GM12878 (cell line): ENCODE results near the gene ZNF396. TPM values are rescaled to one million over a fixed set of nuclear protein-coding genes. Genes with fewer than 3 reads are reported as not detected.

ENCODE experiments used
- ATAC-seq: fragments of 200-7000 bp; cut with Tn5 transposase; 3 replicates; pipeline ENCODE4 v1.9.1; 2020; ENCODE audit warnings: mild to moderate bottlenecking, moderate library complexity
- BruUV-seq: library from RNA; stranded (reverse); fragments of 400-500 nt; replicated peaks from 2 replicates; lab custom pipeline; 2021; lab: Mats Ljungman, UMichigan
- CTCF ChIA-PET: fragments of 300-600 bp; sonication (Branson Sonifier 250); formaldehyde crosslinking; extraction: SDS; loops from one replicate; lab custom pipeline; 2021; ENCODE audit warnings: inconsistent platforms; lab: Yijun Ruan, JAX
- POLR2A ChIA-PET: fragments of 350-600 bp; formaldehyde crosslinking; extraction: SDS; loops from one replicate; lab custom pipeline; 2021; ENCODE audit warnings: inconsistent platforms; lab: Charles Lee
- RAD21 ChIA-PET: fragments of 300-600 bp; sonication (Branson Sonifier 250); formaldehyde crosslinking; loops from one replicate; lab custom pipeline; 2023; ENCODE audit warnings: antibody characterized with exemption; ENCODE audit not compliant: unreplicated experiment; lab: Charles Lee
- SMC1A ChIA-PET: fragments of 300-600 bp; sonication (Branson Sonifier 250); formaldehyde crosslinking; loops from one replicate; lab custom pipeline; 2023; ENCODE audit not compliant: unreplicated experiment, uncharacterized antibody; lab: Charles Lee
- DNase-seq: peaks from one replicate; pipeline ENCODE4 v3.0.0-alpha.2; 2011; ENCODE audit warnings: low read depth, low spot score
- FAIRE-seq: peaks from 3 replicates; lab custom pipeline; 2011; peaks lifted over from hg19 to GRCh38; lab: Jason Lieb, UNC
- H2AFZ ChIP-seq: 2 replicates; pipeline ENCODE4 v1.6.0; 2011; ENCODE audit warnings: low read depth, low read length, control low read depth; ENCODE audit not compliant: control insufficient read depth
- H3K27ac ChIP-seq: 2 replicates; pipeline ENCODE4 v1.5.1; 2011; ENCODE audit warnings: control low read depth; ENCODE audit not compliant: control insufficient read depth, insufficient read depth
- H3K27me3 ChIP-seq, 2 experiments: replicated peaks in 1 of 2; 2 replicates each; pipeline versions ENCODE4 v1.6.0 to v1.6.1; 2011; ENCODE audit warnings: low read length in 1 of 2; ENCODE audit not compliant: control insufficient read depth in 2 of 2, insufficient read depth in 2 of 2
- H3K36me3 ChIP-seq, 2 experiments: 2 replicates each; pipeline ENCODE4 v1.5.1; 2011; ENCODE audit warnings: low read length in 1 of 2; ENCODE audit not compliant: control insufficient read depth in 2 of 2, insufficient read depth in 2 of 2
- H3K4me1 ChIP-seq: 2 replicates; pipeline ENCODE4 v1.6.1; 2011; ENCODE audit warnings: mild to moderate bottlenecking, low read length, moderate library complexity, mixed read lengths; ENCODE audit not compliant: control insufficient read depth, insufficient read depth
- H3K4me2 ChIP-seq: 2 replicates; pipeline ENCODE4 v1.6.0; 2011; ENCODE audit warnings: control low read depth; ENCODE audit not compliant: control insufficient read depth, insufficient read depth
- H3K4me3 ChIP-seq: fragments of 200-600 bp; sonication (generic); 2 replicates; pipeline ENCODE4 v1.5.1; 2016
- H3K79me2 ChIP-seq: 2 replicates; pipeline ENCODE4 v1.6.0; 2011; ENCODE audit warnings: low read length; ENCODE audit not compliant: control insufficient read depth, insufficient read depth
- H3K9ac ChIP-seq: 2 replicates; pipeline ENCODE4 v1.8.0; 2011; ENCODE audit warnings: low read length, control low read depth, mixed read lengths; ENCODE audit not compliant: control insufficient read depth, insufficient read depth
- H3K9me3 ChIP-seq: replicated peaks from 3 replicates; pipeline ENCODE4 v1.5.1; 2011; ENCODE audit warnings: mild to moderate bottlenecking, low read length; ENCODE audit not compliant: control insufficient read depth, insufficient read depth
- H4K20me1 ChIP-seq: 2 replicates; pipeline ENCODE4 v1.6.0; 2011; ENCODE audit not compliant: control insufficient read depth, insufficient read depth
- ATF2 ChIP-seq: IDR thresholded peaks from 2 replicates; pipeline ENCODE4 v1.6.1; 2012; ENCODE audit warnings: low read length, inconsistent platforms
- MEF2A ChIP-seq: IDR thresholded peaks from 2 replicates; pipeline ENCODE4 v1.6.1; 2011; ENCODE audit warnings: low read depth, mild to moderate bottlenecking, low read length, moderate library complexity; ENCODE audit not compliant: insufficient read depth
- NRF1 ChIP-seq: conservative IDR thresholded peaks from 2 replicates; pipeline ENCODE4 v1.6.1; 2011; ENCODE audit warnings: mild to moderate bottlenecking, low read depth, low read length, improper control_type of control experiment
- PKNOX1 ChIP-seq: fragments of 450-650 bp; IDR thresholded peaks from 2 replicates; pipeline ENCODE4 v1.6.1; 2016; ENCODE audit warnings: mild to moderate bottlenecking
- RCOR1 ChIP-seq: conservative IDR thresholded peaks from 2 replicates; pipeline ENCODE4 v1.6.1; 2012; ENCODE audit warnings: low read depth, low read length, improper control_type of control experiment
- ZBTB33 ChIP-seq: fragments of 450-650 bp; IDR thresholded peaks from 2 replicates; pipeline ENCODE4 v1.6.1; 2017; ENCODE audit warnings: mild to moderate bottlenecking
- ZBTB4 ChIP-seq: fragments of 450-650 bp; formaldehyde crosslinking; IDR thresholded peaks from 2 replicates; pipeline ENCODE4 v1.4.0; 2022; ENCODE audit warnings: mild to moderate bottlenecking, moderate library complexity
- WGBS: methylation state at CpG from one replicate; pipeline ENCODE4 v1.1.6; 2016; ENCODE audit warnings: low lambda C conversion rate; ENCODE audit not compliant: insufficient replicate concordance, insufficient coverage; ENCODE audit errors: missing lambda C conversion rate; 5-methylcytosine and 5-hydroxymethylcytosine counted together
- in situ Hi-C: fragments of 300-500 bp; cut with MboI; formaldehyde crosslinking; loops from 9 replicates; pipeline ENCODE4 v1.14.3; 2018; ENCODE audit warnings: mixed read lengths
- intact Hi-C: fragments of 100-400 bp; cut with micrococcal nuclease; formaldehyde crosslinking; loops from one replicate; pipeline ENCODE4 v1.14.2; 2022; ENCODE audit not compliant: unreplicated experiment
- polyA plus RNA-seq, 11 experiments: library from polyadenylated mRNA; depleted of rRNA in 4 of 11; unstranded in 6 of 11; stranded (reverse) in 5 of 11; fragments of >200 nt; fragmentation: Nextera tagmentation in 4 of 11; fragmentation: Illumina TruSeq in 1 of 11; extraction: Ambion mirVana in 4 of 11; extraction: Trizol in 1 of 11; gene quantifications; 1 replicate in 1 of 11; 2 replicates in 10 of 11; pipeline versions ENCODE4 v1.2.1 to v1.2.3, GENCODE V29; 2011 to 2016; ENCODE audit warnings: inconsistent platforms in 2 of 11, missing spikeins in 2 of 11, low read depth in 1 of 11
- total RNA-seq, 4 experiments: library from RNA; depleted of rRNA in 3 of 4; stranded (reverse); fragments of >200 nt in 3 of 4; fragmentation: Illumina TruSeq in 1 of 4; extraction: Trizol in 1 of 4; gene quantifications; 2 replicates each; pipeline versions ENCODE4 v1.2.1 to v1.2.3, GENCODE V29; 2013 to 2021

The ZNF396 gene
- total and polyA plus RNA-seq, 10 of the 15 experiments (the other 5 are each of a cell fraction or from before 2014, with no cell fraction given), result 0.14 to 0.79 (median 0.47) TPM

- Histone ChIP-seq H2AFZ (no peak overlapping the region), H3K79me2 (no peaks in the 10 kb centered on the region), H3K36me3 (no peaks in the 10 kb centered on the region), H4K20me1 (no peaks in the 10 kb centered on the region), H3K4me3 (no peak overlapping the region), H3K27me3 (no peaks in the 10 kb centered on the region), H3K9ac (no peak overlapping the region), H3K27ac (no peak overlapping the region), H3K9me3 (no peaks in the 10 kb centered on the region), H3K4me1 (no peaks in the 10 kb centered on the region), H3K4me2 (no peak overlapping the region)
- DNase-seq (no peak), FAIRE-seq (no peak), ATAC-seq (no peak)
- ChIA-PET SMC1A (no interaction called here), POLR2A (interaction anchor here (0.6 to 0.7 kb wide), 3 partner anchors 17 to 20 kb away, joined by 3 read pairs; no protein-coding TSS in a partner anchor), RAD21 (no interaction called here), CTCF (no interaction called here)
- no peak for TF ChIP-seq ATF2
- TF ChIP-seq PKNOX1, result no peak
- no peak for TF ChIP-seq MEF2A
- TF ChIP-seq NRF1, result no peak
- no peak for TF ChIP-seq ZBTB33
- no peak for TF ChIP-seq RCOR1
- no peak for TF ChIP-seq ZBTB4 (CRISPR knock-in tag)
- intact Hi-C loops (no loop called here), in situ Hi-C loops (no loop called here)
- WGBS, result 36% methylated on average over 2 of the region's 2 CpGs
- no TSS peak for BruUV-seq
Observed at GRCh38 chr18:35324926-35325655, 52.0 kb downstream of the ZNF396 start.
